Upper lobe of left lung (tissue), 6 donors: ENCODE data around the gene PAPSS1. TPM values are rescaled to one million over a fixed set of nuclear protein-coding genes. Genes with fewer than 3 reads are reported as not detected.

ENCODE experiments used
- ATAC-seq, 2 donors: fragments of 200-7000 bp; cut with Tn5 transposase; one replicate each; pipeline ENCODE4 v1.9.1; 2022; ENCODE audit warnings: mild to moderate bottlenecking in 2 of 2, moderate library complexity in 2 of 2; ENCODE audit not compliant: low FRiP score in 2 of 2
- DNase-seq, 2 donors: peaks; one replicate each; pipeline ENCODE4 v3.0.0-alpha.2; 2019 to 2020
- H3K27ac ChIP-seq, 4 donors: fragments of 200-600 bp; sonication (generic); one replicate each; pipeline ENCODE4 v1.5.1; 2016 to 2019
- H3K27me3 ChIP-seq, 4 donors: fragments of 200-600 bp; sonication (generic); one replicate each; pipeline ENCODE4 v1.5.1; 2017 to 2019
- H3K36me3 ChIP-seq, 4 donors: fragments of 200-600 bp; sonication (generic); one replicate each; pipeline ENCODE4 v1.5.1; 2016 to 2019
- H3K4me1 ChIP-seq, 4 donors: fragments of 200-600 bp; sonication (generic); one replicate each; pipeline ENCODE4 v1.5.1; 2018 to 2019
- H3K4me3 ChIP-seq, 4 donors: fragments of 200-600 bp; sonication (generic); one replicate each; pipeline ENCODE4 v1.5.1; 2017 to 2019; ENCODE audit warnings: mild to moderate bottlenecking in 2 of 4, moderate library complexity in 1 of 4
- H3K9me3 ChIP-seq, 4 donors: fragments of 200-600 bp; sonication (generic); one replicate each; pipeline ENCODE4 v1.5.1; 2018 to 2019
- CTCF ChIP-seq, 6 experiments: fragments of 450-650 bp in 4 of 6; fragments of 200-600 bp in 2 of 6; sonication (generic) in 2 of 6; IDR thresholded peaks; one replicate each; pipeline ENCODE4 v1.5.1; 2016 to 2019; ENCODE audit warnings: antibody characterized with exemption in 6 of 6
- EP300 ChIP-seq, 4 donors: sonication (generic); formaldehyde crosslinking; IDR thresholded peaks; one replicate each; pipeline ENCODE4 v1.5.1; 2017; ENCODE audit warnings: antibody characterized with exemption in 4 of 4, control low read depth in 2 of 4
- POLR2A ChIP-seq, 4 donors: fragments of 450-650 bp; IDR thresholded peaks; one replicate each; pipeline ENCODE4 v1.5.1; 2016 to 2017; ENCODE audit warnings: antibody characterized with exemption in 4 of 4, mild to moderate bottlenecking in 2 of 4
- POLR2AphosphoS5 ChIP-seq, 2 donors: sonication (generic); formaldehyde crosslinking; IDR thresholded peaks; one replicate each; pipeline ENCODE4 v1.5.1; 2017; ENCODE audit warnings: antibody characterized with exemption in 2 of 2
- WGBS, 2 donors: methylation state at CpG; one replicate each; pipeline ENCODE4 v1.1.5; 2017 to 2018; 5-methylcytosine and 5-hydroxymethylcytosine counted together
- total RNA-seq, 6 donors: library from RNA; depleted of rRNA in 4 of 6; stranded (reverse); fragments of >200 nt in 4 of 6; gene quantifications; one replicate each; pipeline versions ENCODE4 v1.1.0 to v1.2.1, GENCODE V29; 2016 to 2021
- donor health status: DM: no; HTN: no; CAD: no; lungs with moderate emphysema.
- donor health status: DM: no; HTN: yes; CAD: no; lungs with severe emphysema.

The PAPSS1 gene
- total RNA-seq, 6 donors from 2014 or later: 23.7 to 84.9 (median 55.4) TPM

GRCh38 chr4:107630185-107630705 is 89.8 kb downstream of the PAPSS1 start:
- Histone ChIP-seq H3K4me3 (no peak overlapping the region), H3K27me3 (no peaks in the 10 kb centered on the region), H3K27ac (no peak overlapping the region), H3K9me3 (no peaks in the 10 kb centered on the region), H3K4me1 (no peaks in the 10 kb centered on the region), H3K36me3 (peaks cover 0 to 20% (median 0%) of the 10 kb centered on the region in 4 donors)
- DNase-seq (no peak), ATAC-seq (no peak)
- WGBS, 2 donors: 69 to 71% methylated on average over 6 of the region's 6 CpGs
- TF ChIP-seq POLR2A (IDR thresholded peaks at IDR 0.05) (no peak), EP300 (IDR thresholded peaks at IDR 0.05) (no peak), POLR2AphosphoS5 (IDR thresholded peaks at IDR 0.05) (no peak), CTCF (IDR thresholded peaks at IDR 0.05) (no peak)

- H3K27me3 ChIP-seq: no peaks in the 10 kb centered on the region
- no peak for ATAC-seq
- DNase-seq: no peak
- peaks cover 0 to 20% (median 0%) of the 10 kb centered on the region in 4 donors for H3K36me3 ChIP-seq
- no peaks in the 10 kb centered on the region for H3K9me3 ChIP-seq
- TF ChIP-seq EP300 (IDR thresholded peaks at IDR 0.05): no peak
- no peak for TF ChIP-seq POLR2AphosphoS5 (IDR thresholded peaks at IDR 0.05)
- TF ChIP-seq CTCF (IDR thresholded peaks at IDR 0.05): no peak
- no peak for TF ChIP-seq POLR2A (IDR thresholded peaks at IDR 0.05)
- H3K4me1 ChIP-seq: no peaks in the 10 kb centered on the region
- 80% methylated on average over 3 of the region's 3 CpGs for WGBS, 2 donors
- H3K4me3 ChIP-seq: no peak overlapping the region
- H3K27ac ChIP-seq: no peak overlapping the region
Observed at GRCh38 chr4:107629318-107629717, 90.7 kb downstream of the PAPSS1 start.

- Histone ChIP-seq H3K27ac (no peak overlapping the region), H3K9me3 (no peaks in the 10 kb centered on the region), H3K4me1 (no peaks in the 10 kb centered on the region), H3K4me3 (no peak overlapping the region), H3K27me3 (no peaks in the 10 kb centered on the region), H3K36me3 (peaks cover 0 to 7% (median 0%) of the 10 kb centered on the region in 4 donors)
- DNase-seq: no peak
- ATAC-seq: no peak
- TF ChIP-seq POLR2AphosphoS5 (IDR thresholded peaks at IDR 0.05): no peak
- no peak for TF ChIP-seq CTCF (IDR thresholded peaks at IDR 0.05)
- no peak for TF ChIP-seq POLR2A (IDR thresholded peaks at IDR 0.05)
- no peak for TF ChIP-seq EP300 (IDR thresholded peaks at IDR 0.05)
- WGBS, 2 donors: 95 to 97% methylated on average over 4 of the region's 4 CpGs
Observed at GRCh38 chr4:107625391-107625902, 94.6 kb downstream of the PAPSS1 start.

GRCh38 chr4:107624024-107624423 is 96.0 kb downstream of the PAPSS1 start:
- no peak for DNase-seq
- Histone ChIP-seq H3K27me3 (no peaks in the 10 kb centered on the region), H3K9me3 (no peaks in the 10 kb centered on the region), H3K36me3 (peaks cover 0 to 3% (median 0%) of the 10 kb centered on the region in 4 donors), H3K4me1 (no peaks in the 10 kb centered on the region), H3K4me3 (no peak overlapping the region), H3K27ac (no peak overlapping the region)
- TF ChIP-seq POLR2A (IDR thresholded peaks at IDR 0.05) (no peak), CTCF (IDR thresholded peaks at IDR 0.05) (no peak), EP300 (IDR thresholded peaks at IDR 0.05) (no peak), POLR2AphosphoS5 (IDR thresholded peaks at IDR 0.05) (no peak)
- no peak for ATAC-seq
- WGBS, 2 donors: 87 to 96% methylated on average over 2 of the region's 2 CpGs

- no peaks in the 10 kb centered on the region for H3K4me1 ChIP-seq
- no peak overlapping the region for H3K27ac ChIP-seq
- no peaks in the 10 kb centered on the region for H3K9me3 ChIP-seq
- H3K4me3 ChIP-seq: no peak overlapping the region
- H3K27me3 ChIP-seq: no peaks in the 10 kb centered on the region
- H3K36me3 ChIP-seq: no peaks in the 10 kb centered on the region
- 96 to 100% methylated on average over 2 of the region's 2 CpGs for WGBS, 2 donors
- ATAC-seq: no peak
- no peak for TF ChIP-seq POLR2AphosphoS5 (IDR thresholded peaks at IDR 0.05)
- no peak for TF ChIP-seq CTCF (IDR thresholded peaks at IDR 0.05)
- TF ChIP-seq POLR2A (IDR thresholded peaks at IDR 0.05): no peak
- no peak for TF ChIP-seq EP300 (IDR thresholded peaks at IDR 0.05)
- DNase-seq: no peak
Observed at GRCh38 chr4:107622006-107622405, 98.0 kb downstream of the PAPSS1 start.
